ENCODE data around the gene SUCLG1.

SUCLG1 gene

DNA sequence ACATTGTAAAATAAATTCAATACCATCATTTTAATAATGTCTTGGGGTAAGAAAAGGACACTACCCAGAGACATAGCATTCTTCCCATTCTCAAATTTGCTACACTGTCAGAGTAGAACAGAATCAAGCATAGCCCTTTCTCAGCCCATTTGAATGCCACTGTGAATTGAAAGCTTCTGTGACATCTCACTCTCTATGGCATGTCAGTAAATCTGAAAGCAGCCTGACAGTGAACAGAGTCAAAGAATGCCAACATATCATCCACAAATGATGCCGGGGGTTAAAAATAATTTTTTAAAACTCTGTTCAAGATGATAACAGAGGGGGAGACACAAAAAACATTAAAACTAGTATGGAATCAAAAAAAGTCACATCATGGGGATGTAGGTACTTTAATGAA lies 17.6 kb downstream of the SUCLG1 start:
- H3K27me3 ChIP-seq (ENCODE audit: insufficient read depth, low read length): no peaks in the 10 kb centered on the region
- peaks cover 4% of the 10 kb centered on the region; the same call in 1 of the 2 replicates for H3K9me3 ChIP-seq (ENCODE audit: insufficient read depth, low read depth, low read length)
- H3K9ac ChIP-seq (ENCODE audit: low read depth, low read length): no peak overlapping the region
- H3K4me3 ChIP-seq (ENCODE audit: low read length): no peak overlapping the region
- peaks cover 48% of the 10 kb centered on the region for H3K36me3 ChIP-seq (ENCODE audit: insufficient read depth, low read depth, low read length)
- peaks cover 3% of the 10 kb centered on the region; the same call in 1 of the 2 replicates for H3K4me1 ChIP-seq (ENCODE audit: insufficient read depth, low read length)
- H3K27ac ChIP-seq (ENCODE audit: low read length): no peak overlapping the region

DNA sequence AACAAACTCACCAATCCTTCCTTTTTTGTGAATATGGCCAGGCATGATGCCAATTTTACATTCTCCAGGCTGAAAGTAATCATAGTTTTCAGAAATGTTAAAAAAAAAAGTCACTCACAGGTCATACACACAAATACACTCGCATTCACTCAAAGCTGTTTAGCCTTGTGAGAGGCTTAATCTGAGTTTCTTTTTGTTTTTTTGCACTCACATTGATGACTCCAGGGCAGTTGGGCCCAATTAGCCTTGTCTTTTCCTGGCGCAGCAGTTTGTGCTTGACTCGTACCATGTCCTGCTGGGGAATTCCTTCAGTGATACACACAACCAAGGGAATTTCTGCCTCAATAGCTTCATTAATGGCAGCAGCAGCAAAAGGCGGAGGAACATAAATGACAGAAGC lies 18.0 kb downstream of the SUCLG1 start:
- Histone ChIP-seq H3K9ac (ENCODE audit: low read depth, low read length) (no peak overlapping the region), H3K4me3 (ENCODE audit: low read length) (no peak overlapping the region), H3K36me3 (ENCODE audit: insufficient read depth, low read depth, low read length) (peaks cover 44% of the 10 kb centered on the region), H3K4me1 (ENCODE audit: insufficient read depth, low read length) (peaks cover 6% of the 10 kb centered on the region; the same call in 1 of the 2 replicates), H3K27ac (ENCODE audit: low read length) (no peak overlapping the region), H3K27me3 (ENCODE audit: insufficient read depth, low read length) (no peaks in the 10 kb centered on the region), H3K9me3 (ENCODE audit: insufficient read depth, low read depth, low read length) (peaks cover 4% of the 10 kb centered on the region; the same call in 1 of the 2 replicates)

DNA sequence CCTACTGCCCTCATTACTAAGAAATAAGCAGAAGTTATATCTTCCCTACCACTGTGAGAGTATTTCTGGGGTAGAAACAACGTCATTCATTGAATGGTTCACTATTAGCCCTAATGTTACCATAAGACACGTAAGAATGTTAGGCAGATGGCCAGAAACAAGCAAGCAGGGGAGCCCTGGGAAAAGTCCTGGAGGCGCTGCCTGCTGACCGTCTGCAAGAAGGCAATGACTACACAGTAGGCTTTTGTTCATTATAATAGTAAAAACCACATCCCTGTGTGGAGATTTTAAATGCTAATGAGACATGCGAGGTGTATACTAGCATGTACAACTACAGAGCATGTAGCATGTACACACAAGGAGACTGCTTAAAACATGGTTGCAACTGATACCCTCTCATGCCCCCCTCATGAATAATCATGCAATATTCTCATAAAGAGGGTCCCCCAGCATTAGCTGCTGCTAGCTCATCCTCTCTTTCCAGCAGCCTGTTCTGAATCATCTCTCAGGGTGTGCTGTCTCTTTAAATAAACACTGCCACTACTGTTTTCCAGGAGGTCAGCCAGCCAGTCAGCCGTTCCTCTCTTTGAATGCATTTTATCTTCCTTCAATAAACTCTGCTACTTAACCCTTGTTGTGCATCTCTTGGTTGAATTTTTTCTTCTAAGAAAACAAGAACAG lies 23.6 kb downstream of the SUCLG1 start:
- no peak overlapping the region for H3K4me3 ChIP-seq (ENCODE audit: low read length)
- H3K36me3 ChIP-seq (ENCODE audit: insufficient read depth, low read depth, low read length): peaks cover 53% of the 10 kb centered on the region
- H3K27ac ChIP-seq (ENCODE audit: low read length): no peak overlapping the region
- H3K9me3 ChIP-seq (ENCODE audit: insufficient read depth, low read depth, low read length): no peaks in the 10 kb centered on the region
- H3K4me1 ChIP-seq (ENCODE audit: insufficient read depth, low read length): peaks cover 6% of the 10 kb centered on the region; the same call in 1 of the 2 replicates
- H3K9ac ChIP-seq (ENCODE audit: low read depth, low read length): no peak overlapping the region
- H3K27me3 ChIP-seq (ENCODE audit: insufficient read depth, low read length): no peaks in the 10 kb centered on the region

DNA sequence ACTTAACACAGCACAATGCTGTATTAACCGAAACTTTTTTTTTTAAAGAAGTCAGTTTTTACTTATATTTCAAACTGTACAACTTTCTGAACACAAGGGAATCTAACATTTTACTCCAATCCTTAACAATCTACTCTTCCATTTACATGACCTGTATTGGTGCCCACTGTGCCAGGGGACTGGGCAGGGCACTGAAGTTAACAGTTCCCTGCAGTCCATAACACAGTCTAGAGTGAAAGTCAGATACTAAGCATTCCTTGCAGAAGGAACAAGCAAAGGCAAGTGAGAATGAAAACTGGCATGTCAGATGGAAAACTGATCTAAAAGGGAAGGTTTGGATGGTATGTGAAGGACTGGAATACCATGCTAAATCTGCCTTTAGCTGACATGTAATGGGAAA lies 29.8 kb downstream of the SUCLG1 start:
- H3K4me3 ChIP-seq (ENCODE audit: low read length): no peak overlapping the region
- peaks cover 54% of the 10 kb centered on the region for H3K36me3 ChIP-seq (ENCODE audit: insufficient read depth, low read depth, low read length)
- H3K9ac ChIP-seq (ENCODE audit: low read depth, low read length): no peak overlapping the region
- no peaks in the 10 kb centered on the region for H3K4me1 ChIP-seq (ENCODE audit: insufficient read depth, low read length)
- H3K27ac ChIP-seq (ENCODE audit: low read length): no peak overlapping the region
- H3K27me3 ChIP-seq (ENCODE audit: insufficient read depth, low read length): no peaks in the 10 kb centered on the region
- H3K9me3 ChIP-seq (ENCODE audit: insufficient read depth, low read depth, low read length): no peaks in the 10 kb centered on the region

DNA sequence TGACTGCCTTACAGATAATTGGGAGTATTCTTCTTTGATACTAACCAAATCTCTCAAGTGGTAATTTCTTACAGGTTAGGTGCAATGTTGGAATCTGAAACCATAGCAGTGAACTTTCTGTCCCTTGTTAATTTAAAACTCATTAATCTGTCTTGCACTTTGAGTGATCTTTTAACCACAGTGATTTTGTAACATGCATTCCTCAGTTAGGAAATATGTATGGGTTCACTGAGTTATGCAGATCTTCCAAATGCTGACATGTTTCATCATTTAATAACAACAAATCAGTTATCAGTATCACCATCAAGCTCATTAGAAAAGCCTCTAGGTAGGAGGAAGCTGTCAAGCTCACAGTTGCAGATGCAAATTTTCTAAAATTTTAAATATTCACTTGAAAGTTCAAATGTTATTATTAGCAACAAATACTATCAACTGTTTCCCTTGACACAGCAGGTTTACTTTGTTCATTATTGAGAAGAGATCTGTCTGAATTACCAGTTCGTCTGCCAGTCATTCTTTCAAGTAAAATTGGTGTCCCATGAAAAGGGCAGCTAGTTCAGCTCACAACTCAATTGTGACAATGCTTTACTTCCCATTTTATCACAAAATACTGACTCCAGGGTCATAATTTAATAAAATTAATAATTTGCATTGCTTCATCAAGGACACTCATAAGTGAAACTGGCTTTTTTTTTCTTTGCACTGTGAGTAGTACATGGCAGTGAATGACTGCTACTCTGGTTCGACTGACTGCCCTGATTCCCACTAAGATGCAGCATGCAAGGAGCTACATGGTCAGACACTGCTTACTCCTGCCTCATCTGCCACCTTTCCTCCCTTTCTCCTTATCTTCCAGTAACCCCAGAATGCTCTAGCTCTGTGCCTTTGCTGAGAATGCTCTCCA lies 31.6 kb downstream of the SUCLG1 start:
- Histone ChIP-seq H3K9me3 (ENCODE audit: insufficient read depth, low read depth, low read length) (no peaks in the 10 kb centered on the region), H3K9ac (ENCODE audit: low read depth, low read length) (no peak overlapping the region), H3K4me3 (ENCODE audit: low read length) (no peak overlapping the region), H3K36me3 (ENCODE audit: insufficient read depth, low read depth, low read length) (peaks cover 45% of the 10 kb centered on the region), H3K27ac (ENCODE audit: low read length) (no peak overlapping the region), H3K27me3 (ENCODE audit: insufficient read depth, low read length) (no peaks in the 10 kb centered on the region), H3K4me1 (ENCODE audit: insufficient read depth, low read length) (no peaks in the 10 kb centered on the region)

DNA sequence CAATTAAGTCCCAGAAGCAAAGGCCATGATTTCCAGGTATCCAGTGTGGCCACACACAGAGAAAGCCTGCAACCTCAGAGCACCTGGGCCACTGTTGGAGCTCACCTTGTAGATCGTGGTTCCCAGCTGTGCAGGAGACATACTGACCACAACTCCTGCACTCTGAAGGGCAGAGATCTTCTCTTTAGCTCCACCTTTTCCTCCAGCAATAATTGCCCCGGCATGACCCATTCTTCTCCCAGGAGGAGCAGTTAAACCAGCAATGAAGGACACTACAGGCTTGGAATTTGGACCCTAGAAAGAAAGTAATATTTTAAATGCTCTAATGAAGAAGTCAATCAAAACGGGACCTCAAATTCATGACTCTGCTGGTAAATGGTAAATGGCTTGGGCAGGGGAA lies 33.8 kb downstream of the SUCLG1 start:
- no peak overlapping the region for H3K27ac ChIP-seq (ENCODE audit: low read length)
- no peak overlapping the region for H3K4me3 ChIP-seq (ENCODE audit: low read length)
- H3K4me1 ChIP-seq (ENCODE audit: insufficient read depth, low read length): no peaks in the 10 kb centered on the region
- no peak overlapping the region for H3K9ac ChIP-seq (ENCODE audit: low read depth, low read length)
- peaks cover 26% of the 10 kb centered on the region for H3K36me3 ChIP-seq (ENCODE audit: insufficient read depth, low read depth, low read length)
- H3K27me3 ChIP-seq (ENCODE audit: insufficient read depth, low read length): no peaks in the 10 kb centered on the region
- H3K9me3 ChIP-seq (ENCODE audit: insufficient read depth, low read depth, low read length): no peaks in the 10 kb centered on the region

DNA sequence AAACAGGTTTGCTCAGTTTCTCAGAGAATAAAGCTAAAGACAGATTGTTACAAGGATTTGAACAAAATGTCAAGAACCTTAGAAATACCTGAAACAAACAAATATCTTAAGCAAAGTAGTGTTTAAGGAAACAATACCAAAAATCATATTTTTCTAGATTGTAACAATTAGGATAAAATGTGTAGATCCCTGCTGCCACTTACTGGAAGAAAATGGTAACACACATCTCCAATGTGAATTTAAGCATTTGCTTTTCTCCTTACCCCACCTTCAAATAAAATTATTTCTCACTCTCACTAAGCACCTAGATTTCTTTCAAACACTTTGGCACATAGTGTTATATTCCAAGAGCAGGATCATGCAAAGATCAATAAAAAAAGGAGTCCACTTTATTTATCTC lies 34.9 kb downstream of the SUCLG1 start:
- Histone ChIP-seq H3K36me3 (ENCODE audit: insufficient read depth, low read depth, low read length) (peaks cover 16% of the 10 kb centered on the region), H3K9ac (ENCODE audit: low read depth, low read length) (no peak overlapping the region), H3K27me3 (ENCODE audit: insufficient read depth, low read length) (no peaks in the 10 kb centered on the region), H3K4me1 (ENCODE audit: insufficient read depth, low read length) (no peaks in the 10 kb centered on the region), H3K4me3 (ENCODE audit: low read length) (no peak overlapping the region), H3K9me3 (ENCODE audit: insufficient read depth, low read depth, low read length) (no peaks in the 10 kb centered on the region), H3K27ac (ENCODE audit: low read length) (no peak overlapping the region)

DNA sequence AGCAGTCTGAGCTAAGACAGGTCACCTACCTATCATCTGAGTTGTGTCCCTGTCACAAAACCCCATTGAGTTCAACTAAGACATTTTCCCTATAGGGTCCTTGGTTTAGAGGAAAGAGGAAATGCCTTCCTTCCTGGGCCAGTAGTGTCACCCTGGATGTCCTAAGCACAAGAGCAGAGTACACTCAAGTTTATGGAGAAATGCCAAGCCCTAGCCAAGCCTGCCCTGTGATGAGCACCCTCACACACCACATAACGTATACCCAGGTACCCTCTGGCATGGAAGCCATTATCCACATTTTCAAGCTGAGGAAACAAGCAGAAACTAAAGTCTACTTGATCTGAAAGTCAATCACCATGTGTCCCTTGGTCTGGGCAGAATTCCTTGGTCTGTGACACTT lies 37.3 kb downstream of the SUCLG1 start:
- H3K4me1 ChIP-seq (ENCODE audit: insufficient read depth, low read length): no peaks in the 10 kb centered on the region
- no peak overlapping the region for H3K27ac ChIP-seq (ENCODE audit: low read length)
- peaks cover 6% of the 10 kb centered on the region; the same call in 1 of the 2 replicates for H3K36me3 ChIP-seq (ENCODE audit: insufficient read depth, low read depth, low read length)
- no peak overlapping the region for H3K4me3 ChIP-seq (ENCODE audit: low read length)
- no peaks in the 10 kb centered on the region for H3K9me3 ChIP-seq (ENCODE audit: insufficient read depth, low read depth, low read length)
- H3K9ac ChIP-seq (ENCODE audit: low read depth, low read length): no peak overlapping the region
- H3K27me3 ChIP-seq (ENCODE audit: insufficient read depth, low read length): no peaks in the 10 kb centered on the region

DNA sequence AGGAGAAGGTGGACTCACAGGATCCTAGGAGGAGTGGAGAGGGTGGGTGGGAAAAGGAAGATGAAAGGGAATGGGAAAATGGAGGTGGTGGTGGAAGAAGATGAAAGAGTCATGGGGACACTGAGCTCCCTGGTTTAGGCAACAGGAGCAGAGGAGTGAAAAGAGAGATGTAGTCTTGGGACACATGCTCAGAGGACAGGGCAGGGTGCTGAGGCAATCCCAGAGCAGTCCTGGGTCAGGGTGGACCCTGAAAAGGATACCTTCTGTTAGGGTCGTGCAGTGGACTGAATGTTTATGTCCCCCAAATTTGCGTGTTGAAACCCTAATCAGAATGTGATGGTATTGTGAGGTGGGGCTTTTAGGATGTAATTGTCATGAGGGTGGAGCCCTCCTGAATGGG lies 37.9 kb downstream of the SUCLG1 start:
- Histone ChIP-seq H3K27me3 (ENCODE audit: insufficient read depth, low read length) (no peaks in the 10 kb centered on the region), H3K9ac (ENCODE audit: low read depth, low read length) (no peak overlapping the region), H3K4me1 (ENCODE audit: insufficient read depth, low read length) (no peaks in the 10 kb centered on the region), H3K9me3 (ENCODE audit: insufficient read depth, low read depth, low read length) (no peaks in the 10 kb centered on the region), H3K27ac (ENCODE audit: low read length) (no peak overlapping the region), H3K36me3 (ENCODE audit: insufficient read depth, low read depth, low read length) (peaks cover 6% of the 10 kb centered on the region; the same call in 1 of the 2 replicates), H3K4me3 (ENCODE audit: low read length) (no peak overlapping the region)

DNA sequence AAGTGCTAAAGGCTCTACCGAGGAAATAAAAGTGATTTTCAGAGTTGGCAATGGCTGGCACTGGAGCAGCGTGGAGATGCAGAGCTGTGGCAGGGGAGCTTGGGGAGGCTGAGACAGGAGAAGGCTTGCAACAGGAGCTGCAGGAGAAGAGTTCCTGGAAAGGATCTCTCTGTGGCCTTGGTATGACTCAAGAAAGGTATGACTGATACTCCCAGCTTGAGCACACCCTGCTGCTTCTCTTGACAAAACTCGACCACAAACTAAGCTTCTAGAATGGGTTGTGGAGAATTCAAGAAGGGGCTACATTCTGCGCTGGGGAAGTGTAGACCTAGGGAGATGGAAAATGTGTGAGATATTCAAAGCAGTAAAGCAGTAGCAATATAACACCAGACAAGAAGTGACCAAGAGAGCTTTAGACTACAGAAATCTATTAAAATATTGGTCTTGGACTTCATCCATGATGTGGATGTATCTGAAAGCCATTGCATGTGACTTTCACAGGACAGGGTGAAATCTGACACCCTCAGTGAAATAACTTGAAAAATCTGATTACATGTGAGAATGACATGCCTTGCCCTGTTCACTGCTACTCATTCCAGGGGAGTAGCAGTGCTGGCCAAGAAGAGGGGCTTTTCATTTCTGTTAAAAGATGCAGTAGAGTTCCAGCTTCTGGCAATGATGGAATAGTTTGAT lies 41.5 kb downstream of the SUCLG1 start:
- H3K27ac ChIP-seq (ENCODE audit: low read length): no peak overlapping the region
- 0 out of 2 replicates have a peak, but pooled peaks cover 1% of the 10 kb centered on the region for H3K36me3 ChIP-seq (ENCODE audit: insufficient read depth, low read depth, low read length)
- H3K27me3 ChIP-seq (ENCODE audit: insufficient read depth, low read length): no peaks in the 10 kb centered on the region
- no peaks in the 10 kb centered on the region for H3K4me1 ChIP-seq (ENCODE audit: insufficient read depth, low read length)
- H3K9ac ChIP-seq (ENCODE audit: low read depth, low read length): no peak overlapping the region
- no peaks in the 10 kb centered on the region for H3K9me3 ChIP-seq (ENCODE audit: insufficient read depth, low read depth, low read length)
- no peak overlapping the region for H3K4me3 ChIP-seq (ENCODE audit: low read length)

DNA sequence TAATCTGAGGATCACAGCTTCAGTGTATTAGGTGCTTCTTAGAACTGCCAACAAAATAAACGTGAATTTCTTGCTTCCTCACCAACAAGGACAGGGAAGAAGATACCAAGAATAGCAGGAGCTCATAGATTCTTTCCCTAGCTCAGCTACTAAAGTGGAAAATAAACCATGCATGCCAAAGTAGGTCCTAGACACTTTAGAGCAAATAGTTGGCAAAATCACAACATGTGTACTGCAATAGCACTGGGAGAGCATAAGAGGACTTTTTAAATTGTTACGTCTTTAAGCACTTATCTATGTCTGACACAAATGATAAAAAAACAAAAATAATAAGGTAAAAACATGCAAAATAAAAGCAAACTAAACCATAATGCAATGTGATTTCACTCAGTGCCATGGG lies 49.5 kb downstream of the SUCLG1 start:
- Histone ChIP-seq H3K27ac (ENCODE audit: low read length) (no peak overlapping the region), H3K9ac (ENCODE audit: low read depth, low read length) (no peak overlapping the region), H3K27me3 (ENCODE audit: insufficient read depth, low read length) (no peaks in the 10 kb centered on the region), H3K4me1 (ENCODE audit: insufficient read depth, low read length) (no peaks in the 10 kb centered on the region), H3K9me3 (ENCODE audit: insufficient read depth, low read depth, low read length) (no peaks in the 10 kb centered on the region), H3K4me3 (ENCODE audit: low read length) (no peak overlapping the region), H3K36me3 (ENCODE audit: insufficient read depth, low read depth, low read length) (no peaks in the 10 kb centered on the region)
